GM18909 (cell line): ENCODE measurements around the gene NOC4L.

Experiments
- ATAC-seq: cut with Tn5 transposase; IDR thresholded peaks from one replicate; pipeline ENCODE4 v1.9.1; 2021; ENCODE audit warnings: mild to moderate bottlenecking; ENCODE audit not compliant: unreplicated experiment, poor library complexity

Gene NOC4L

DNA sequence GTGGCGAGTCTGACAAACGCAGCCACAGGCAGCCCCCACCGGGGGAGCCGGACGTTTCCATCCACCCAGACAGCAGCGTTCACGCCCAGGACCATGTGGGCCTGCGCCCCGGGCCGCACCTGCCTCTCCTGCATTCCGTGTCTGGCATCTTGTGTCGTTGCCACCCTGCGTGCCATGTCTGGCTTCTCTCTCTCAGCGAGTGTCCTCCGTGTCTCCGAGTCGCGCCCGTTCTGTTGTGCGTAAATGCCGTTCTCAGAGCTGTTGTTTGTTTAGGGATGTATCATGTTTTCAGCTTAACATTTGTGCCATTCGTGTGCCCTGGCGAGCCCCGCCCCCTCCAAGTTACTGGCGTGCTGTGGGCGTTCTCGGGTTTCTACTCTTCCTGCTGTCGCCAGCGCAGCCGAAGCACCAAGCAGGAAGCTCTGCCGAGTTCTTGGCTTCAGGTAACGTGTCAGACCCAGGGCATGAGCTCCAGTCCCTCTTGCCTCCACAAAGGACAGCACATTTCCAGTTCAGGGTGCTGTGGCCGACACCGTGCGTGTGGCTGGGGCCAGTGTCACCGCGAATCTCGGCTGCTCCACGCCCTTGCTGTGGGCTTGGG lies 34.6 kb downstream of the NOC4L start:
- ATAC-seq, result no peak

DNA sequence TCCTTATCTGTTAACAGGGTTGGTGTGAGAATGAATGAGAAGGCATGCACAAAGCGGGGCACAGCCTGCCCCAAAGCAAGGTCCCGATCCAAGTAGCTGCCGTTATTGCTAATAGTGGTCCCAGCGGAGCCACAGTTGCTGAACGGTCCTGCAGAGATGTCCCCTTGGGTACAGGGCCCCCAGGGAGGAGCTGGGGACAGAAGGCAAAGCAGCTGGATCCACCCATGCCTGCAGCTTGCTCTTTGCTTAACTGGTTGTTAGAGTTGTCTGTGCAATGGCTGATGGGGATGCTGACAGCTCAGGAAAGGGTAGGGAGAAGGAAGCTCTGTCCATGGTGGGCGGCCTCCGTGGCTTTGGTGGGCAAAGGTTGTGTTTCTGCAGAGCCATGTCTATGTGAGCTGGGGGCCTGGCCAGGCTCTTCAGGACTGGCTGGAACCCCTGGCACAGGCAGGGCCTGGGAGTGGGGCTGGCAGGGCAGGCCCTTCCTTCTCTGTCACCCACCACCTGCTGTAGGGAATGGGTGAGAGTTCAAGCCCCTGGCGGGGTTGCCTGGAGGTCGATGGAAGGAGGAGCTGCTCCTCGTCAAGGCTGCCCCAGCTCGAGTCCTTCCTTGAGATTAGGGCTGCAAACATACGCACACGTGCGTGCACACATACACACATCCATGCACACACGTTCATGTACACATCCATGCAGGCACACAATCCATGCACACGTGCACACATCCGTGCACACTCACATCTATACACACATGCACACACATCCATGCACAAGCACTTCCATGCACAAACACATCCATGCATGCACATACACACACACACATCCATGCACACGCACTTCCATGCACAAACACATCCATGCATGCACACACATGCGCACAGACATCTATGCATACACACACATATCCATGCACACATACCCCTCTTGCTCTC lies 35.4 kb downstream of the NOC4L start:
- no peak for ATAC-seq

DNA sequence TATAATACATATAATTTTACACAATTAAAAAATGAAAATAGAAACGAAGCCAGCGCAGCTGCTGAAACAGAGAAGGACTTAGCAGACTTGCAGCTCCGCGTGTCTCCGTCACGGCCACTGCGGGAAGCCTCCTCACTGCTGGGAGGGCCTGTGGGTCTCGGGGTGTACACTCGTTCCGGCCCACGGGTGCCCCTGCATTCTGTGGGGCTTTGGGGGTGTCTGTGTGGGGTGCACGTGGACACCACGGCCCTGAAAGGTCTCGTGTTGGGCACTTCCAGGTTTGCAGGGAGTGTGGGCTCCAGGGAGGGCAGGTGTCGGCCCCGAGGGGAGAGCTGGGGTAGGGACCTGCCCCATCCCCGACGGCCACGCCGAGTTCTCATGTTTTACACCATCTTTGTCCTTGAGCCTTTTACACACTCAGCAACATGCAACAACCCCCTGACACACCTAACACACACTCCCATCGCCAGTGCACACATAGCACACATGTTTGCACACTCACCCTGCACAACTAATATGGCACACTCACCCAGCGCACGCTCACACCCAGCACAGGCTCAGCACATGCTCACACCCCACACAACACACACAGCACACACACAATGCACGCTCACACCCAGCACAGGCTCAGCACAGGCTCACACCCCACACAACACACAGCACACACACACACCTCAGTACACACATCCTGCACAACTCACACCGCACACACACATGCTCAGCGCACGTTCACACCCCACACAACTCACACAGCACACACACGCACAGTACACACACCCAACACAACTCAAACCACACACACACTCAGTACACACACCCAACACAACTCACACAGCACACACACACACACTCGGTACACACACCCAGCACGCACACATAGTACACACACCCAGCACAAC lies 36.6 kb downstream of the NOC4L start:
- no peak for ATAC-seq

DNA sequence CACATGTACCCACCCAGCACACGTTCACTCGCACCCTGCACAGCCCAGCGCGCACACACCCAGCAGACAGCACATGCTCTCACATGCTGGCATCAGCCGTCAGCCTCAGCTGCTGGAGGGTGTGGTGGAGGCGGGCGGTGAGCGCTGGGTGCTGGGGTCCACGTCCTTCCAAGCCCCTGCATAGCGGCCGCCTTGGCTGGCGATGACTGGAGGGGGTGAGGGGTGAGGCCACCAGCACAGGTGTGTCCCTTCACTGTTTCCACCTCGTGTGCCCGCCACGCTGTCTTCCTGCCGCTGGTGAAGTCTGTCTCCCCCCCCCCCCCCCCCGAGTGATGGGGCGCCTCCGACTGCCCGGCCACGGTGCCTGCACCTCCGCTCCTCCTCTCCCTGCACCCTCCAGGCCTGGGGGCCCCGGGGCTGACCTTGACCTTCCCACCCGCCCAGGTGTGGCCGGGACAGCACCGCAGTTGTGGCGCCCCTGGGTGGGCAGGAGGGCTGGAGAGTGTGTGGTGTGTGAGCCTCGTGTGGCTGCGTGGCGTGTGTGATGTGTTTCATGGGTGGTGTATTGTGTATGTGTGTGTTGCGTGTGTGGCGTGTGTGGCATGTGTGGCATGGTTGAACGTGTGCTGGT lies 37.4 kb downstream of the NOC4L start:
- no peak for ATAC-seq

DNA sequence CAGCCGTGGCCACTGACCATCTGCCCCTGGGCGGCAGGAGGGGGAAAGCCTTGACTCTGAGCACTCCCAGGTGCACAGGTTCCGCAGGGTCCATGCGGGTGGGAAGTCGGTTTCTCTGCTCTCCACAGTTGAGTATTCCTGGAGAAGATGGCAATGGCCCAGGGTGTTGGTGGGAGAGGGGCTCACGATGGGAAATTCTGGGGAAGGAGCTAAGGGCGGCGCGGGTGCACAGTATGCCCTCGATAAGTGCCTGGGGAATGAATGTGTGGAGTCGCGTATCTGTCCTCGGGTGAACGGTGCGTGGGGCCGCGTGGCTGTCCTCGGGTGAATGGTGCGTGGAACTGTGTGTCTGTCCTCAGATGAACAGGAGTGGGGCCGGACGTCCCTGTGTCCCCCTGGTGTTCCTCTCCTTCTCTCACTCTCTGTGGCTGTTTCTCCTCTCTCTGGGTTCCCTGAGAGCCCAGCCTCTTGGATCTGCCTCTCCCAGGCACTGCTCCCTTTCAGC lies 38.0 kb downstream of the NOC4L start:
- ATAC-seq, result no peak

DNA sequence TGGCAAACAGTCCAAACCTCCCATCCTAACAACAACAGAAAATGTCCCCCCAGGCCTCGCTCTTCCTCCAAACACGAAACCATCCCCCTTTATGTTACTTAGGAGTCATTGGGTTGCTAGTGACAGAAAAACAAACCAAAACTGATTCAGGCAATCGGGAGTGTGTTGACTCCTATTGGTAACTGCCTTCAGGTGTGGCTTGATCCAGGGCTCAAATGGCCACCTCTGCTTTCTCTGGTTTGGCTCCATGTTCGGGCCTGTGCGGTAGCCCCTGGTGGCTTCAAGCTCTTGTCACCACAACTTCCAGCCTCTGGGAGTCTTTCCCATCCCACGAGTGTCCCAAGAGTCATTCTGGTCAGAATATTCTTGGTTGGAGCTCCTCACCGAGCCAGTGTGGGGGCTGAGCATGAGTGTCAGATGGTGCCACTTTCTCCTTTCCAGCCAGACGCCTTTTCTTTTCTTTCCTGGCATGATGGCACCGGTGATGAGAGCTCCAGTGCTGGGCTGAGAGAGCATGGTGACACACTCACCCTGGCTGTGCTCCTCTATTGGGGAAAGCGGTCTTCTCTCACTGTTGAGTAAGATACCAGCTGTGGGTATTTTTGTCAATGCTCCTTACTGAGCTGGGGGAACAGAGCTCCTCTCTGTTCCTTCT lies 38.6 kb downstream of the NOC4L start:
- no peak for ATAC-seq

DNA sequence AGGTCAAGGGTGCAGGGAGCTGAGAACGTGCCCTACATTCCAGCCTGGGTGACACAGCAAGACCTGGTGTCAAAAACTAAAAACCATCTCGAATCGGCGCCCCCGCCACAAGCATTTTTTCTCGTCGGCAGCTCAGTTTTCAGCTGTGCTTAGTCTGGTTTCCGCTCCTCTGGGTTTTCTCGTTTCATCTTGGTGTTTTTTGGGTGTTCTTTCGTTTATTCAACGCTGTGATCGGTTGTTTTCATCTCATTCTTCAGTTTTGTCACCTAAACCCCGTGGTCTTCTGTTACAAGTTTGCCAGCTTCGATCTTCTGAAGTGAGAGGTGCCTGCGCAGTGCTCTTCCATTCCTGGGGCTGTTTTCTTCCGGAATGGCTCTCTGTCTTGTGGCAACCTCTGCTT lies 41.4 kb downstream of the NOC4L start:
- no peak for ATAC-seq

DNA sequence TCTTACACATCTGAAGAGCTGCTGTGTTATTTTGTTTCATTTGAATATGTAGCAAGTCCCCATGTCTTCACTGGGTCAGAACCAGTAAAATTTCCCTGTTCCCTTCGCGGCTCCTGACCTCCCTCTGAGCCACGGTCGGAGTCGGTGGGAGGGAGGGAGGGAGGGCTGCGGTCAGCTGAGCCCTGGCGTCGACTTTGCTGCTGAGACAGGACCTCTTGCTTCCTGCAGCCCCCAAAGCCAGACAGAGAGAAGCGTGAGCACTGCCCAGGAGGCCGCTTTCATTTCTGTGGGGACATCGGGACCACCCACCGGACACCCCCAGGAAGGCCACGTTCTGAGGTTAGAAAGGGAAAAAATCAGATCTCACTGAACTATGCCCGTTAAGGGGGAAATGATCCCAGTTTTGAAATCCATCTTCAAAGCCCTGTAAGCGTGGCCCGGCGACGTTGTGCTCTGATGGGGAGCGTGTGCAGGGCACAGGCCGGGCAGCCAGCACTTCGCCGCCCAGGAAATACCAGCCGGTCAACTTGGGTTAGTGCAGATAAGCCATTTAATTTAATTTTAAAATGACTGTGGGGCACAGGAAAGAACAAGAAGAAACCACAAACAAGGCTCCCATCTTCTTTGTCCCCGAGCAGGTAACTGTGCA lies 42.1 kb downstream of the NOC4L start:
- no peak for ATAC-seq

DNA sequence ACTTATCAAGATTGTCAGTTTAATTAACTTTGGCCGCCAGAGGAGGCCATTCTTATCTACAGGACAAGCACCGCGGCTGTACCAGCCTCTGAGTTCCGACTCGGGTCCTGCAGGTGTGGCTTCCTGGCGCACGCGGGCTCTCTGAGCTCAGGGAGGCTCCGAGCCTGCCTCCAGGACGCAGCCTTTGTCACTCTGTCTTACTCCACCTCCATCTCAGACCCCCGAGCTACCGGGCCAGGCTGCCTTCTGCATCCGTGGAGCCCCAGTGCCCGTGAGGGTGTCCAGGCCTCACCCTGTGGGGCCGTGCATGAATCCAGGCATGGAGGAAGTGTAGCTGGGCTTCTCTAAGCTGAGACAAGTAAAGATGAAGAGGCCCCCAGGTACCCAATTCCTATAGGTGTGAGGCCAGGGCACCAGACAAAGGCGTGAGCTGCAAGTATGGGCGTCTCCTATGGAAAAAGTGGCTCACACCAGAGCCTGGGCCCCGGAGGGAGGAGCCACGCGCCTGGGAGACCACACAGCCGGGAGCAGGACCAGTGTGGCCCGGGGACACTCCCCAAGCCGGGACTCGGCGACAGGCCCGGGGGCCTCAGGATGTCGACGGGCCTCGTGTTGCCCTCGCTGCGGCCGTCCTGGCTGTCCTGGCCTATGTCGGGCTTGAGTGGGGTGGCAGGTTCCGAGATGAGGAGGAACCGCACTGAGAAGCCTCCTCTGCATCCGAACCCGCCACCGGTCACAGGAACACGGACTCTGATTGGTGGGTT lies 42.8 kb downstream of the NOC4L start:
- ATAC-seq, result no peak

DNA sequence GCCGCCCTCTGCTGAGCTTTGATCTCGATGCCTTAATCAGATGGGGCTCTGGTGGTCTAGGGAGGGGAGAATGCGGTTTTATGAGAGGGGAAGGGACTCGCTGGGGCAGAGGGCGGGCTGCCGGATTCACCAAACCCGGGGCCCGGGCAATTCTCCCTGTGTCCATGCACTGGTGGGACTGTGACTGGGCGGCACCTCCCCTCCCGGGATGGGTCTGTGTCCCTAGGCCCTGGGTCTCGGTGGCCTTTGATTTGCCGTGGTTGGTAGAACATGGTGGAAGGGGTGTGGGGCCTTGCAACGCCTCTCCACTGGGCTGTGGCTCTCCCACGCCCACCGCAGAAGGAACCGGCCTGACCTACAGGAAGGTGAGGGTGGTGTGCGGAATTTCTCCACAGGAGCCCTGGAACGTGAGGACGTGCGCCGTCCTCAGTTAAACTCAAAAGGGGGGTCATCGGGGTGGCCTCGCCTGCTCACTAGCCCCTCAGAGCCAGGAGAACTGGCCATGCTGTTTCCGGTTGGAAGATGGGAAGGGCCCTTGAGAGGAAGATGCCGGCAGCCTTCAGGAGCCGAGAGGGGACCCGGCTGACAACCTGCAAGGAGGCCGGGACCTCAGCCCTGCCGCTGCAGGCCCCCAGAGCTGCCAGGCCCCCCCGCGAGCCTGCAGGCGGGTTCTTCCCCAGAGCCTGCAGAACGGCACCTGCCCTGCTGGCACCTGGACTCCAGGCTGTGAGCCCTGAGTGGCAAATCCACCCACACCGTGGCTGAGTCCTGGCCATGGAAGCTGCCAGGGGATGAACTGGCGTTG lies 43.6 kb downstream of the NOC4L start:
- ATAC-seq, result no peak

DNA sequence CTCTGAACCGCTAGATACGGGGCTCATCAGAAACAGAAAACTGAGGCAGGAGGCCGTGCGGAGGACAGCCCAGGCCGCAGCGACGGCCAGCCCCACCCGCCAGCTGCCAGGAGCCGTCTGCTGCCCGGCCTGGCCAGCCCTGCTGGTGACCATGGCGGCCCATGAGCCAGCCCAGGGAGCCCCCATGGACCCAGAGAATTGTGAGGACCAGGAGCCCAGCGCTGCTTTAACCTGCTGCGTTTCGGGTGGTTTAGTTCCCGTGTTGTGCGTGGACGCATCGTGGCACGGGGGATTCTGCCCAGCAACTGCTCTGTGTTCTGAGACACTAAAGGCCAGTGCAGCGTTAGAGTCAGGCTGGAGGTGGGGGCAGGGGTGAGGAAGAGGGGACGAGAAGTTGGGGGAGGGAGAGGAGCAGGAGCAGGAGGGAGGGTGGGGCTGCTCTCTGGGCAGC lies 44.2 kb downstream of the NOC4L start:
- ATAC-seq, result no peak

DNA sequence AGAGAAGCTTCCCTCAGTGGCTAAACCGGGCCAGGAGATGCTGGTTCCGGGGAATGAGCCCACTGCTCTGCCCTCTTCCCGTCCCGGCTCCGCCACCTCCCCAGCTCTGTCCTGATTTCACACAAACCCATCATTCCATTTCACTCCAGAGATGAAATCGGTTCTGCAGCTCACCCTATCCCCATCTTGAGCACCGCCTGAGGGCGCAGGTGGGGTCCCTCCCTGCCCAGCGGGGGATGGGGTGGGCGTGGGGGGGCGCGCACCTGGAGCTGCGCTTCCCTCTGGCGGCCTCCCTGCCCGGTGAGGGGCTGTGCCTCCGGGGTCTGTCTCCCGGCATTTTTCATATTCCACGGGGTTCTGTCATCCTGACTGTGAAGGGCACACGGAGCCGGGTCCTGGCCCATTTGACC lies 44.7 kb downstream of the NOC4L start:
- no peak for ATAC-seq

DNA sequence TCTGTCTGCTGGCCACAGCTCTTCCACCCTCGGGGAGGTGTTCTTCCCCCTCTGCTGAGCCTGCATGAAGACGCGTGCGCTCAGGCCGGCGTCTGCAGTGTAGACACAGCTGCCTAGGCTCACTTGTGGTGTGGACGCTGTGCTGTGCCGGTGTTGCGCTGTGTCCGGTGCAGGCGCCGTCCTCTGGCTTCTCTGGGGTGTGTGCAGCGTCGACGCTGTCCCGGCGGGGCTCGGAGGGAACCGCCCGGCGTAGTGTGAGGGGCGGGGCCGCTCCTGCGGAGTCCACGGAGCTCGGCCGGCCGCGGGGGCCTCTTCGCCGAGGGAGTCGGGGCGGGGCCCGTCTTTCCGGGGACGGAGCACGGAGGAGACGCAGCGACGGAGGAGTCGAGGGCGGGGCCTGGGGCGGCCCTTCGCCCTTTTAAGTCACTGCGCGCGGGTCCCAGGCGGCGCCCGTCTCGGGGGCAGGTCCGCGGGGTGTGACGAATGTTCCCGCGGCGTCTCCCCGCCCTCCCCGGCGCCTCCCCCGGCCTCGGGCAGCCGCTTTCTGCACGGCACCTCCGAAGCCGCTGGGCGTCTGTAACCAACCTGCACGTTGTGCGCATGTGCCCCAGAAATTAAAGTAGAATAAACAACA lies 45.2 kb downstream of the NOC4L start:
- ATAC-seq, result peak; percentile 90

DNA sequence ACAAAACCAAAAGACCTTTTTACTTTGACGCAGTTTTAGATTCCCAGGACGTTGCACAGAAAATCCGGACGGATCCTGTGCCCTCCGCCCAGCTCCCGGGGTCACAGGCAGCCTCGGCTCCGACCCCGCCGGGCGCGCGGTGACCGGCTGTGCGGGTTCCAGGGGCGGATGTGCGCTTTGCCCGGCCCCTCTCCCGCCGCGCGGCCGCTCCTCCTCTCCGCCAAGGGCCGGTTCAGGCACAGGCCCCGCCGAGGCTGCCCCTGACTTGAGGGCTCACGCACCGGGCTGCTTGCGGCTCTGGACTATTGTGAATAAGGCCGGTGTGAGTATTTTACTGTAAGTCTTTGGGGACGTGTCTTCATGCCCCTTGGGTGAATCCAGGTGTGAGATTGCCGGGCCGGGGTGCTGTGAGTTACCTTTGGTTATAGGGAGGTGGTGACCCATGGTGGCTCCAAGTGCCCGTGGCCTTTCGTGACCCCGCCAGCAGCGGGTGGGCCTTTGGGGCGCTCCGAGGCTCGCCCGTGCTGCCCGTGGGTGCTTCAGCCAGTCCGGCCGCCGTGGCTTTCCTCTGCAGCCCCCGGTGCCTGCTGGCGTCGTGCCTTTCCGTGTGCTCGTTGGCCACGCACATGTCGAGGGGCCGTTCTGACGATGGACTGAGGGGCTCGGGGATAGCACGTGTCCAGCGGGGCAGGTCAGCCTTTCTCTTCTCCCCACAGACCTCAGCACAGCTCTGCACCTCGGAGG lies 45.9 kb downstream of the NOC4L start:
- peak; percentile 22 for ATAC-seq

DNA sequence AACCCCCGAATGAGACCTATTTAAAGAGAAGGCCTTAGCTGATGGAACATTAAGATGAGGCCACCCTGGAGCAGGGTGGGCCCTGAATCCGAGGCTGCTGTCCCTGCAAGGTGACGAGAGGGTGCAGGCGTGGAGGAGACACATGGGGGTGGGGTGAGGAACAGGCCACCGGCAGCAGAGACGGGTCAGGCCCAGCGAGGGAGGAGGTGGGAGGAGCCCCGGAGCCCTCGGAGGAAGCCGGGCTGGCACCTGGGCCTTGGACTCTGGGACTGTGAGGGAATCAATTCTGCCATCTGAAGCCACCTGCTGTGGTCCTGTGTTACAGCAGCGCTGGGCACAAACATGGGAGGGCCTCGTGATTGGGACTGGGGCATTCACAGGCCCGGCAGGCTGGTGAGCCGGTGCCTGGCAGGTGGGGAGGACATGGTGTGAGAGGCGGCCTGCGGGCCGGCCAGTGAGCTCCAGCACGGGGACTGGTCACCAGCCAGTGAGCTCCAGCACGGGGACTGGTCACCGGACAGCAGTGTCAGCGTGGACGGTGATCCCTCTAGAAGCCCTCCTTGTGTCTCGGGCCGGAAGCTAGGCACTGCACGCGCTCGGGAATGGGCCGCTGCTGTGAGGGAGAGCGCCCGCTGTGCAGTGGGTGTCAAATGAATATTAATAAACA lies 46.7 kb downstream of the NOC4L start:
- no peak for ATAC-seq
